C4-2B (cell line): ENCODE data around the gene AKAP14.

Source experiments
- H3K27ac ChIP-seq: fragments of 450-650 bp; 2 replicates; pipeline ENCODE4 v1.5.1; 2017
- CTCF ChIP-seq: fragments of 450-650 bp; conservative IDR thresholded peaks from 2 replicates; pipeline ENCODE4 v1.5.1; 2017; ENCODE audit warnings: mild to moderate bottlenecking
- ZFX ChIP-seq: fragments of 450-650 bp; IDR thresholded peaks from 2 replicates; pipeline ENCODE4 v1.6.1; 2017

The AKAP14 gene

GRCh38 chrX:119895843-119896326 is at the start of gene AKAP14:
Gene AKAP14 (plus strand): TSS chrX:119895893. CDS start chrX:119903224, 7,331 bp downstream.
- no peak within 1 kb of the TSS for H3K27ac ChIP-seq
- TF ChIP-seq CTCF (no peak), ZFX (no peak)

GRCh38 chrX:119852382-119853353 is 43.0 kb upstream of the AKAP14 start, which contains the start of gene UPF3B:
Gene UPF3B (minus strand): TSS chrX:119852963. CDS start chrX:119852928, 35 bp downstream.
- TF ChIP-seq ZFX (peak; percentile 27; the same call in 1 of the 2 replicates), CTCF (no peak)
- peak within 1 kb of the TSS; percentile 83 for H3K27ac ChIP-seq

- H3K27ac ChIP-seq: peak overlapping the region; percentile 83; the same call in 1 of the 2 replicates
- no peak for TF ChIP-seq ZFX
- no peak for TF ChIP-seq CTCF
Measured at GRCh38 chrX:119853444-119853843, 42.2 kb upstream of the AKAP14 start.

GRCh38 chrX:119870626-119871131 is 25.0 kb upstream of the AKAP14 start:
- TF ChIP-seq CTCF: no peak
- no peak for TF ChIP-seq ZFX
- H3K27ac ChIP-seq: peak overlapping the region; percentile 89

- H3K27ac ChIP-seq: peak overlapping the region; percentile 89
- TF ChIP-seq CTCF: no peak
- no peak for TF ChIP-seq ZFX
Measured at GRCh38 chrX:119871245-119871598, 24.5 kb upstream of the AKAP14 start.

GRCh38 chrX:119871599-119872395 is 23.9 kb upstream of the AKAP14 start, which contains the start of the genes NDUFA1 and RNF113A:
Gene NDUFA1 (plus strand): TSS chrX:119871832. CDS start chrX:119871912, 80 bp downstream.
Gene RNF113A (minus strand): TSS chrX:119871733. CDS start chrX:119871613, 120 bp downstream.
- TF ChIP-seq ZFX (peak; percentile 91), CTCF (no peak)
- peak within 1 kb of the TSS; percentile 89 for H3K27ac ChIP-seq
